Hematopoietic multipotent progenitor cell treated with erythropoietin and hydrocortisone succinate and interleukin-3 and kit ligand, for 17 days (in vitro differentiated cells): ENCODE results near the gene MAX.
A peak's percentile ranks its signal among the peaks of the same experiment; 100 is the strongest.

Experiments used
- DNase-seq: peaks from one replicate; pipeline ENCODE4 v3.0.0-alpha.2; 2015; ENCODE audit warnings: low spot score

The MAX gene

GRCh38 chr14:65073605-65074201, 28.6 kb downstream of the MAX start:
- no peak for DNase-seq

GRCh38 chr14:65072937-65073336, 29.4 kb downstream of the MAX start:
- no peak for DNase-seq

GRCh38 chr14:65072256-65072655, 30.1 kb downstream of the MAX start:
- DNase-seq = no peak

GRCh38 chr14:65071544-65071943, 30.8 kb downstream of the MAX start:
- no peak for DNase-seq

- no peak for DNase-seq
Measured at GRCh38 chr14:65070471-65070976, 31.8 kb downstream of the MAX start.

GRCh38 chr14:65069874-65070413, 32.4 kb downstream of the MAX start:
- no peak for DNase-seq

- DNase-seq = no peak
Measured at GRCh38 chr14:65065719-65066118, 36.6 kb downstream of the MAX start.

- DNase-seq = no peak
Measured at GRCh38 chr14:65062096-65063075, 39.9 kb downstream of the MAX start.

GRCh38 chr14:65057695-65058094, 44.6 kb downstream of the MAX start:
- DNase-seq = no peak

- DNase-seq = no peak
Measured at GRCh38 chr14:65054471-65055085, 47.7 kb downstream of the MAX start.

- no peak for DNase-seq
Measured at GRCh38 chr14:65053466-65053865, 48.9 kb downstream of the MAX start.

GRCh38 chr14:65052832-65053231, 49.5 kb downstream of the MAX start:
- DNase-seq = no peak

- no peak for DNase-seq
Measured at GRCh38 chr14:65045709-65046108, 56.6 kb downstream of the MAX start.

- no peak for DNase-seq
Measured at GRCh38 chr14:65045006-65045405, 57.3 kb downstream of the MAX start.

- peak; percentile 65 for DNase-seq
Measured at GRCh38 chr14:65044596-65044959, 57.7 kb downstream of the MAX start.

GRCh38 chr14:65043893-65044595, 58.3 kb downstream of the MAX start:
- DNase-seq = no peak

GRCh38 chr14:65042731-65043372, 59.5 kb downstream of the MAX start:
- DNase-seq = peak; percentile 59

- no peak for DNase-seq
Measured at GRCh38 chr14:65042296-65042695, 60.0 kb downstream of the MAX start.

- no peak for DNase-seq
Measured at GRCh38 chr14:65041434-65041915, 60.8 kb downstream of the MAX start.

- DNase-seq = no peak
Measured at GRCh38 chr14:65040666-65041433, 61.5 kb downstream of the MAX start.
